Epithelial cell of proximal tubule (primary cell): Measurements from ENCODE around the gene ADAM12. TPM values are rescaled to one million over a fixed set of nuclear protein-coding genes. Genes with fewer than 3 reads are reported as not detected.
A peak's percentile ranks its signal among the peaks of the same experiment; 100 is the strongest.

Experiments used
- DNase-seq: peaks from one replicate; pipeline ENCODE4 v3.0.0-alpha.2; 2011; ENCODE audit warnings: low read depth
- H3K4me3 ChIP-seq: 2 replicates; pipeline ENCODE4 v1.5.1; 2011; ENCODE audit warnings: low read depth, mild to moderate bottlenecking, low read length
- CTCF ChIP-seq: conservative IDR thresholded peaks from 2 replicates; pipeline ENCODE4 v1.5.1; 2012; ENCODE audit warnings: low read depth, mild to moderate bottlenecking, low read length
- total RNA-seq: library from RNA; depleted of rRNA; stranded (reverse); fragments of >200 nt; gene quantifications from 2 replicates; pipeline ENCODE4 v1.2.3, GENCODE V29; 2015

Gene ADAM12
- total RNA-seq, 1 donor from 2014 or later, result 3.2 TPM

DNA sequence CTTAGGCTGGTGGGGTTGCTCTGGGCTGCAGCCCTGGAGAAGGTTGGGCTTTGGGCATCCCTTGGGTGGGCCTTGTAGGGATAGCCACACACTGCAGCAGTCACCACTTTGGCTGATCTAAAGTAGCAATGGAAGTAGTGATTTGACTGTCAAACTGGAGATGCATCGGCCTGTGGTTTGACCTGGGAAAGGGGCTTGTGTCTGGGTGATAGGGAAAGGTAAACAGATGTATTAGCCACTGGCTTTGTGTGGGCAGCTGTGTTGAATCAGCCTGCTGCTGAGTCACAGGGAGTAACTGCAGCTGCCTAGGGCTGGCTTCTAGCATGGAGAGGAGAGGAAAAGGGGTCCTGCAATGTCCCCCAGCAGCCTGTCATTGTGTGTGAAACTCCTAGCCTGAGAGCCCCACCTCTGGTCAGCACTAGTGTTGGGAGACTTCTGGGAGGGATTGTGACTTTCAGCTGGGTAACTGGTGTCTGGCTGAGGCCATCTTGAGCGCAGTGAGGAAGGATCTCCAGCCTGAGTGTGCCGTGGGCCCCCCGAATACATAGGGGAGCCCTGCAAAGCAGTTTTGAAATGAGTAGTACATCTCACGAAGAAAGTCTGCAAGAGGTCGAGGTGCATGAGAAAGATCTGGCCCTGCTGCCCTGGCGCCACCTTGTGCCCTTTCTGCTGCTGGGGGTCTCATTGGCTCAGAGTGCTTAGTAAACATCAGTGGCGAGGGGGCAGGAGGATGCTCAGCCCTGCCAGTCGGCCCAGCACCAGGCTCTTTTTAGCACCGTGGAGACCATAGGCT lies 374.6 kb downstream of the ADAM12 start:
- no peak overlapping the region for H3K4me3 ChIP-seq
- DNase-seq, result no peak
- TF ChIP-seq CTCF, result peak; percentile 32

DNA sequence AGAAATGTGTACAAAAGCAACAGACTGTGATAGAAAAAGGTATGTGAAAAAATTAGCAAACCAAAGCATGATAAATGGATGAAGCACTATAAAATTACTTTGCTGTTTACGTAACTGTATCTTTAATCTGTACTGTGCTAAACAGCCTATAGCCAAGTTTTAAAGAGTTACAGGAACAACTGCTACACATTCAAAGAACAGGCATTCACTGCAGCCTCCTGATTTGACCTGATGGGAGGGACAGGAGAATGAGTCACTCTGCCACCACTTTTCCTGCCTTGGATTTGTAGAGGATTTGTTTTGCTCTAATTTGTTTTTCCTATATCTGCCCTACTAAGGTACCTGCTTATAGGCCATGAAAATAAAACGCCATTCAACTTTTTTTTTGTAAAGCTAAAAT lies 375.8 kb downstream of the ADAM12 start:
- no peak overlapping the region for H3K4me3 ChIP-seq
- TF ChIP-seq CTCF, result no peak
- DNase-seq, result no peak

GRCh38 chr10:126011995-126012394 lies 376.3 kb downstream of the ADAM12 start:
- H3K4me3 ChIP-seq, result no peak overlapping the region
- no peak for DNase-seq
- no peak for TF ChIP-seq CTCF

- no peak for TF ChIP-seq CTCF
- H3K4me3 ChIP-seq, result no peak overlapping the region
- no peak for DNase-seq
Observed at GRCh38 chr10:126009650-126010049, 378.6 kb downstream of the ADAM12 start.

DNA sequence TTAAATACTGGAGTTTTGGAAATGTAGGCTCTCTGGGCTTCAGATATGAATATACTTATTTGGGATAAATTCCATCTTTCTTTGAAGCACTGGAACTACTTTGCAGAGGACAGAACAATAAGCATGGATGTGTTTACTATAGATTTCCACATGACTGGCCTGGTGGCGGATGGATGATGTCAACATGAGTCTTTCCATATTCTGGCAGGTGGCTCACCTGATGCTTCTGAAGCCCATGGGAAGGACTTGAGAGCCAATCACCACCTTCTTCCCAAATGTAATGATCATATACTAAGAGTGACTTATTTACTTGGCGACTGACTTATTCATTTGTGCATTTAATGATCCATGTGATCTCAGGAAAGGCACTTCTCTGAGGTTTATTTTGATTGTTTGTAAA lies 381.4 kb downstream of the ADAM12 start:
- DNase-seq, result no peak
- no peak for TF ChIP-seq CTCF
- H3K4me3 ChIP-seq, result no peak overlapping the region

DNA sequence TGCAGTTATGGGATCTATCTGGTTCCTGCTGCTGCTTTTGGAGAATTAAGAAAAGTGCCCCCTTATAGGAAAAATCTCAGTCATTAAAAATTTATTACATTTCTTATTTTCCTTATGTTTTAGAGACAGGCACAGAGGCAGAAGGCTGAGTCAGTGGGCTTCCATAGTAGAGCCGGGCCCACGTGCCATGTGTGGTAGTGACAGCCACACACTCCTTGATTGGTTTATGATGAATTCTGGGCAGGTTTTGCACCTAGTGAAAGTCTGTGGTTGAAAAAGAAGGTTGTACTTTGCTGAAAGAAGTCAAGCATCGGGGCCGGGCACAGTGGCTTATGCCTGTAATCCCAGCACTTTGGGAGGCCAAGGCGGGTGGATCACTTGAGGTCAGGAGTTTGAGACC lies 382.0 kb downstream of the ADAM12 start:
- TF ChIP-seq CTCF, result no peak
- no peak overlapping the region for H3K4me3 ChIP-seq
- no peak for DNase-seq

DNA sequence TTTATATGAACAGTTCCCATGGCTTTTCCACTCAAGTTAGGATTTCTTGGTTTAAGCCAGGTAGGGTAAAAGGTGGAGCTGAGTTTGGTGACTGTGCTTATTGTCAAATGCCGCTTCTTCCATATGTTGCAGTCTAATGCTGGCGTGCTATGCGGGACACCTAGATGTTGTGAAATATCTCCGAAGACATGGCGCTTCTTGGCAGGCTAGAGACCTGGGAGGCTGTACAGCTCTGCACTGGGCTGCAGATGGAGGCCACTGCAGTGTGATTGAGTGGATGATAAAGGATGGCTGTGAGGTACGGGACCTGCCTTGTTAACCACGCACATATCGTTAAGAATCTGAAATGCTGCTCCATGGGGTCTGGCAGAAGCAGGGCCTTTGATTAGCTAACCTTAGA lies 383.5 kb downstream of the ADAM12 start:
- no peak overlapping the region for H3K4me3 ChIP-seq
- no peak for TF ChIP-seq CTCF
- no peak for DNase-seq
